ENCODE data around the gene SLC14A1.

The SLC14A1 gene

GRCh38 chr18:45774065-45774521 lies 50.1 kb downstream of the SLC14A1 start:
- TF ChIP-seq CEBPB (IDR thresholded peaks at IDR 0.05) (no peak), ZBTB7A (IDR thresholded peaks at IDR 0.05; ENCODE audit: low read depth) (no peak), YY1 (IDR thresholded peaks at IDR 0.05; ENCODE audit: low read depth) (no peak), TCF12 (IDR thresholded peaks at IDR 0.05; ENCODE audit: low read depth) (no peak), NFIC (IDR thresholded peaks at IDR 0.05) (no peak), CREB1 (IDR thresholded peaks at IDR 0.05; ENCODE audit: low read depth) (no peak), TEAD4 (IDR thresholded peaks at IDR 0.05) (no peak), USF1 (IDR thresholded peaks at IDR 0.05) (no peak)

GRCh38 chr18:45775241-45775676 lies 51.3 kb downstream of the SLC14A1 start:
- no peak for TF ChIP-seq CREB1 (IDR thresholded peaks at IDR 0.05; ENCODE audit: low read depth)
- TF ChIP-seq TEAD4 (IDR thresholded peaks at IDR 0.05): no peak
- no peak for TF ChIP-seq FOXM1 (IDR thresholded peaks at IDR 0.05; ENCODE audit: borderline replicate concordance, low read depth)
- no peak for TF ChIP-seq NFIC (IDR thresholded peaks at IDR 0.05)
- no peak for TF ChIP-seq ZBTB7A (IDR thresholded peaks at IDR 0.05; ENCODE audit: low read depth)
- no peak for TF ChIP-seq TCF12 (IDR thresholded peaks at IDR 0.05; ENCODE audit: low read depth)
- TF ChIP-seq, protein P1, sequence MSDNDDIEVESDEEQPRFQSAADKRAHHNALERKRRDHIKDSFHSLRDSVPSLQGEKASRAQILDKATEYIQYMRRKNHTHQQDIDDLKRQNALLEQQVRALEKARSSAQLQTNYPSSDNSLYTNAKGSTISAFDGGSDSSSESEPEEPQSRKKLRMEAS (IDR thresholded peaks at IDR 0.05): no peak
- TF ChIP-seq RAD21 (IDR thresholded peaks at IDR 0.05; ENCODE audit: low read depth): no peak
- no peak for TF ChIP-seq TAF1 (IDR thresholded peaks at IDR 0.05; ENCODE audit: low read depth)
- no peak for TF ChIP-seq CEBPB (IDR thresholded peaks at IDR 0.05)
- no peak for TF ChIP-seq EP300 (IDR thresholded peaks at IDR 0.05; ENCODE audit: borderline replicate concordance)
- no peak for TF ChIP-seq USF1 (IDR thresholded peaks at IDR 0.05)
- no peak for TF ChIP-seq REST (IDR thresholded peaks at IDR 0.05; ENCODE audit: low read depth)
- TF ChIP-seq EGR1 (IDR thresholded peaks at IDR 0.05): no peak
- TF ChIP-seq YY1 (IDR thresholded peaks at IDR 0.05; ENCODE audit: low read depth): no peak

DNA sequence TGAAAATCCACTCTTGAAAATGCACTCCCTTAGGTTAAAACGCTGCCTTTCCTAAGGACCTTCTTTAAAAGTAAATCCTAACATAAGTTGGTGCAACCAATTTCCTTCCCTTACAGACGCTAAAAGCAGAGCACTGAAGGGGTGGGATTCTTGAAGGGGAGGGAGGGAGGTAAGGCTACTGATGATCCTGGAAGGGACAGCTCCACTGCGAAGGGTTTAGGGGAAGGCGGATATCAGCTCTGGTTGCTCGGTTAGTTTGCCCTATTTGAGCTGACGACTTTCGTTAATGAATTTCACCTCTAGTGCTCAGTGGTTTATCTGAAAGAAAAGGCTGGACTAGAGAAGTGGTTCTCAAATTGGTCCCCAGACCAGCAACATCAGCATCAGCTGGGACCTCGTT lies 51.8 kb downstream of the SLC14A1 start:
- no peak for TF ChIP-seq REST (IDR thresholded peaks at IDR 0.05; ENCODE audit: low read depth)
- TF ChIP-seq EGR1 (IDR thresholded peaks at IDR 0.05): no peak

GRCh38 chr18:45777393-45777792 lies 53.4 kb downstream of the SLC14A1 start:
- no peak for TF ChIP-seq TEAD4 (IDR thresholded peaks at IDR 0.05)
- no peak for TF ChIP-seq FOXM1 (IDR thresholded peaks at IDR 0.05; ENCODE audit: borderline replicate concordance, low read depth)
- TF ChIP-seq, protein P1 (IDR thresholded peaks at IDR 0.05): no peak
- TF ChIP-seq USF1 (IDR thresholded peaks at IDR 0.05): no peak
- no peak for TF ChIP-seq NFIC (IDR thresholded peaks at IDR 0.05)
- TF ChIP-seq ZBTB7A (IDR thresholded peaks at IDR 0.05; ENCODE audit: low read depth): no peak
- TF ChIP-seq REST (IDR thresholded peaks at IDR 0.05; ENCODE audit: low read depth): no peak
- TF ChIP-seq RAD21 (IDR thresholded peaks at IDR 0.05; ENCODE audit: low read depth): no peak

GRCh38 chr18:45780568-45780967 lies 56.6 kb downstream of the SLC14A1 start:
- no peak for TF ChIP-seq EGR1 (IDR thresholded peaks at IDR 0.05)
- no peak for TF ChIP-seq EP300 (IDR thresholded peaks at IDR 0.05; ENCODE audit: borderline replicate concordance)
- TF ChIP-seq ZBTB7A (IDR thresholded peaks at IDR 0.05; ENCODE audit: low read depth): no peak
- TF ChIP-seq YY1 (IDR thresholded peaks at IDR 0.05; ENCODE audit: low read depth): no peak
- no peak for TF ChIP-seq TAF1 (IDR thresholded peaks at IDR 0.05; ENCODE audit: low read depth)
- TF ChIP-seq NFIC (IDR thresholded peaks at IDR 0.05): no peak
- TF ChIP-seq, protein P1 (IDR thresholded peaks at IDR 0.05): no peak
- no peak for TF ChIP-seq USF1 (IDR thresholded peaks at IDR 0.05)
